Body of pancreas (tissue), 4 donors: ENCODE measurements around the gene ZYG11B.

Experiments used
- POLR2A ChIP-seq, 3 donors: fragments of 450-650 bp; IDR thresholded peaks; one replicate each; pipeline ENCODE4 v1.6.1; 2016; ENCODE audit warnings: antibody characterized with exemption in 3 of 3, mild to moderate bottlenecking in 2 of 3
- TF ChIP-seq, protein P1 (sequence below), 7 experiments: fragments of 450-650 bp in 4 of 7; fragments of 200-600 bp in 3 of 7; sonication (generic) in 3 of 7; IDR thresholded peaks; one replicate each; pipeline ENCODE4 v1.5.1; 2016 to 2019; ENCODE audit warnings: antibody characterized with exemption in 7 of 7

GRCh38 chr1:52747450-52747849 lies 21.2 kb downstream of the ZYG11B start:
- TF ChIP-seq, protein P1, sequence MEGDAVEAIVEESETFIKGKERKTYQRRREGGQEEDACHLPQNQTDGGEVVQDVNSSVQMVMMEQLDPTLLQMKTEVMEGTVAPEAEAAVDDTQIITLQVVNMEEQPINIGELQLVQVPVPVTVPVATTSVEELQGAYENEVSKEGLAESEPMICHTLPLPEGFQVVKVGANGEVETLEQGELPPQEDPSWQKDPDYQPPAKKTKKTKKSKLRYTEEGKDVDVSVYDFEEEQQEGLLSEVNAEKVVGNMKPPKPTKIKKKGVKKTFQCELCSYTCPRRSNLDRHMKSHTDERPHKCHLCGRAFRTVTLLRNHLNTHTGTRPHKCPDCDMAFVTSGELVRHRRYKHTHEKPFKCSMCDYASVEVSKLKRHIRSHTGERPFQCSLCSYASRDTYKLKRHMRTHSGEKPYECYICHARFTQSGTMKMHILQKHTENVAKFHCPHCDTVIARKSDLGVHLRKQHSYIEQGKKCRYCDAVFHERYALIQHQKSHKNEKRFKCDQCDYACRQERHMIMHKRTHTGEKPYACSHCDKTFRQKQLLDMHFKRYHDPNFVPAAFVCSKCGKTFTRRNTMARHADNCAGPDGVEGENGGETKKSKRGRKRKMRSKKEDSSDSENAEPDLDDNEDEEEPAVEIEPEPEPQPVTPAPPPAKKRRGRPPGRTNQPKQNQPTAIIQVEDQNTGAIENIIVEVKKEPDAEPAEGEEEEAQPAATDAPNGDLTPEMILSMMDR (IDR thresholded peaks at IDR 0.05), result no peak
- TF ChIP-seq POLR2A (IDR thresholded peaks at IDR 0.05), result no peak
